HS-5 (cell line): ENCODE measurements around the gene GOLGA8R.
"Not testable (repeated sequence)": the region's sequence is repeated elsewhere in the genome, so short reads cannot be mapped to it uniquely, and the experiment has no call there.

ENCODE experiments used
- DNase-seq: peaks from one replicate; pipeline ENCODE4 v3.0.0-alpha.2; 2012; ENCODE audit warnings: low read depth

GOLGA8R gene

GRCh38 chr15:30414160-30414559 lies at the start of gene GOLGA8R:
TSS of gene GOLGA8R (minus strand) at chr15:30414260. CDS start at chr15:30414162, 98 bp downstream.
- not testable (repeated sequence) for DNase-seq

GRCh38 chr15:30463849-30464248 lies 49.8 kb upstream of the GOLGA8R start:
- DNase-seq: not testable (repeated sequence)

GRCh38 chr15:30462176-30462575 lies 48.1 kb upstream of the GOLGA8R start:
- DNase-seq: not testable (repeated sequence)

- DNase-seq: not testable (repeated sequence)
Observed at GRCh38 chr15:30452702-30453101, 38.6 kb upstream of the GOLGA8R start.

- DNase-seq: not testable (repeated sequence)
Observed at GRCh38 chr15:30438348-30438747, 24.3 kb upstream of the GOLGA8R start.

GRCh38 chr15:30435878-30436277 lies 21.8 kb upstream of the GOLGA8R start:
- not testable (repeated sequence) for DNase-seq

GRCh38 chr15:30420723-30421122 lies 6.7 kb upstream of the GOLGA8R start:
- not testable (repeated sequence) for DNase-seq

- not testable (repeated sequence) for DNase-seq
Observed at GRCh38 chr15:30407636-30408035, 6.4 kb downstream of the GOLGA8R start.

GRCh38 chr15:30398988-30399387 lies 15.1 kb downstream of the GOLGA8R start:
- not testable (repeated sequence) for DNase-seq

- not testable (repeated sequence) for DNase-seq
Observed at GRCh38 chr15:30393664-30393991, 20.4 kb downstream of the GOLGA8R start.

GRCh38 chr15:30392766-30393663 lies 21.0 kb downstream of the GOLGA8R start, which contains the start of gene CHRFAM7A:
TSS of gene CHRFAM7A (minus strand) at chr15:30393540. CDS start at chr15:30383351, 10,189 bp downstream.
- not testable (repeated sequence) for DNase-seq

GRCh38 chr15:30386318-30386887 lies 27.7 kb downstream of the GOLGA8R start:
- DNase-seq: not testable (repeated sequence)

GRCh38 chr15:30377082-30377413 lies 37.0 kb downstream of the GOLGA8R start:
- not testable (repeated sequence) for DNase-seq

- DNase-seq: not testable (repeated sequence)
Observed at GRCh38 chr15:30376375-30377081, 37.5 kb downstream of the GOLGA8R start.

GRCh38 chr15:30375872-30376271 lies 38.2 kb downstream of the GOLGA8R start:
- not testable (repeated sequence) for DNase-seq

GRCh38 chr15:30374862-30375261 lies 39.2 kb downstream of the GOLGA8R start:
- DNase-seq: not testable (repeated sequence)

- not testable (repeated sequence) for DNase-seq
Observed at GRCh38 chr15:30368271-30368670, 45.8 kb downstream of the GOLGA8R start.

- DNase-seq: not testable (repeated sequence)
Observed at GRCh38 chr15:30367246-30367645, 46.8 kb downstream of the GOLGA8R start.

- DNase-seq: not testable (repeated sequence)
Observed at GRCh38 chr15:30361404-30361803, 52.7 kb downstream of the GOLGA8R start.

GRCh38 chr15:30360990-30361389 lies 53.1 kb downstream of the GOLGA8R start:
- not testable (repeated sequence) for DNase-seq

- not testable (repeated sequence) for DNase-seq
Observed at GRCh38 chr15:30355043-30355442, 59.0 kb downstream of the GOLGA8R start.
